Measurements from ENCODE around the gene CAPZB. TPM values are rescaled to one million over a fixed set of nuclear protein-coding genes. Genes with fewer than 3 reads are reported as not detected.

The CAPZB gene
- polyA plus RNA-seq, 1 experiment: 312 TPM

GRCh38 chr1:19416145-19416544 is 69.2 kb downstream of the CAPZB start:
- Histone ChIP-seq H3K27ac (ENCODE audit: low read depth, low read length) (no peak overlapping the region), H3K27me3 (ENCODE audit: control insufficient read depth, insufficient read depth, low read length) (no peaks in the 10 kb centered on the region), H3K9me3 (ENCODE audit: control insufficient read depth, insufficient read depth, low read length) (no peaks in the 10 kb centered on the region), H3K4me3 (ENCODE audit: low read depth, low read length) (no peak overlapping the region)
- TF ChIP-seq CTCF (IDR thresholded peaks at IDR 0.05; ENCODE audit: low read depth, low read length): no peak
- DNase-seq (ENCODE audit: low read depth, low spot score): no peak
- ChIA-PET POLR2A (interaction anchor here (0.6 to 1.9 kb wide), 2 partner anchors 19 to 232 kb away, joined by 3 to 6 read pairs; no protein-coding TSS in a partner anchor), CTCF (interaction anchor here (1.3 to 2.5 kb wide), 2 partner anchors 10 to 17 kb away, joined by 4 to 8 read pairs; no protein-coding TSS in a partner anchor)

GRCh38 chr1:19414515-19415121 is 70.7 kb downstream of the CAPZB start:
- Histone ChIP-seq H3K27me3 (ENCODE audit: control insufficient read depth, insufficient read depth, low read length) (no peaks in the 10 kb centered on the region), H3K4me3 (ENCODE audit: low read depth, low read length) (no peak overlapping the region), H3K27ac (ENCODE audit: low read depth, low read length) (no peak overlapping the region), H3K9me3 (ENCODE audit: control insufficient read depth, insufficient read depth, low read length) (no peaks in the 10 kb centered on the region)
- POLR2A ChIA-PET: interaction anchor here (0.8 kb wide), 1 partner anchor 8 kb away, joined by 3 read pairs; no protein-coding TSS in a partner anchor
- DNase-seq (ENCODE audit: low read depth, low spot score): no peak
- TF ChIP-seq CTCF (IDR thresholded peaks at IDR 0.05; ENCODE audit: low read depth, low read length): no peak
- CTCF ChIA-PET: no interaction called here

DNA sequence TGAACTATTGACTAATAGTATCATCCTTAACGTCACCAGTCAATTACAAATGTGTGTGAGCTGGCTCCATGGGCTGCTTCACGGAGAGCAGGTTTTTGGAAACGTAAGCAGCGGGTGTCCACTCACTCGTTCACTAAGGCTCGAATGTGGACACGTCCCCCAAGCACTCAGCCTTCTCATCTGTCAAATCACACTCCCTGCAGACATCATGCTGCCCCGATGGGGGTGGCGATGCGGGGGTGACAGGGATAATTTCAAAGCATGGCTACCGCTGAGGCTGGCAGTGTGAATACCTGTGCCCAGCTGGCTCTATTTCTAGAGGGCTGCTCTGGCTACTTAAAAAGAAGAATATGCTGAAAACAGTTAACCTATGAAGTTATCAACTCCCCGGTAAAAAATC is 71.3 kb downstream of the CAPZB start:
- POLR2A ChIA-PET: interaction anchor here (0.8 kb wide), 1 partner anchor 8 kb away, joined by 3 read pairs; no protein-coding TSS in a partner anchor
- TF ChIP-seq CTCF (IDR thresholded peaks at IDR 0.05; ENCODE audit: low read depth, low read length): no peak
- CTCF ChIA-PET: interaction anchor here (1.5 to 2.0 kb wide), 2 partner anchors 15 to 23 kb away, joined by 4 to 5 read pairs; no protein-coding TSS in a partner anchor

DNA sequence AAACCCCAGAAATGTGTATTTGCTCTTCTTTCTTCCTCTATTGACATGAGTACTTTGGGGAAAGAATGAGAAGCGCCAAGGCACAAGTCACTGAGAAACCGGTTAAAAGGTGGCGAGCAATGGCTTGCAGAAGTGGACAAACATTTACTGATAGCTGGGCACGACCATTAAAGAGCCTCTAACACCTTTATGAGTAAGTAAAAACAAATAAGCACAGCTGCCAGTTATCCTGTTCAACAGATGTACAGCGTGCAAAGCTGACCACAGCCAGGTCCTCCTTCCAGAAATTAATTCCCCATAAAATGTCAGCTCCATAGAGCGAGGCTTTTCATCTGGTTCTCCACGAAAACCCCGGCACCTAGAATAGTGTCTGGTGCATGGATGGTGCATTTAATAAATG is 72.7 kb downstream of the CAPZB start:
- ChIA-PET CTCF (interaction anchor here (0.6 to 2.0 kb wide), 3 partner anchors 13 to 115 kb away, joined by 3 to 5 read pairs (median 4); no protein-coding TSS in a partner anchor), POLR2A (no interaction called here)
- Histone ChIP-seq H3K27me3 (ENCODE audit: control insufficient read depth, insufficient read depth, low read length) (no peaks in the 10 kb centered on the region), H3K4me3 (ENCODE audit: low read depth, low read length) (no peak overlapping the region), H3K27ac (ENCODE audit: low read depth, low read length) (no peak overlapping the region), H3K9me3 (ENCODE audit: control insufficient read depth, insufficient read depth, low read length) (no peaks in the 10 kb centered on the region)
- DNase-seq (ENCODE audit: low read depth, low spot score): no peak
- no peak for TF ChIP-seq CTCF (IDR thresholded peaks at IDR 0.05; ENCODE audit: low read depth, low read length)

More for the DNA sequence above, 71.3 kb downstream of the CAPZB start:
- Histone ChIP-seq H3K4me3 (ENCODE audit: low read depth, low read length) (no peak overlapping the region), H3K9me3 (ENCODE audit: control insufficient read depth, insufficient read depth, low read length) (no peaks in the 10 kb centered on the region), H3K27ac (ENCODE audit: low read depth, low read length) (no peak overlapping the region), H3K27me3 (ENCODE audit: control insufficient read depth, insufficient read depth, low read length) (no peaks in the 10 kb centered on the region)
- no peak for DNase-seq (ENCODE audit: low read depth, low spot score)

GRCh38 chr1:19411612-19412011 is 73.7 kb downstream of the CAPZB start:
- POLR2A ChIA-PET: no interaction called here
- CTCF ChIA-PET: interaction anchor here (1.3 kb wide), 1 partner anchor 21 kb away, joined by 4 read pairs; no protein-coding TSS in a partner anchor
- H3K27me3 ChIP-seq (ENCODE audit: control insufficient read depth, insufficient read depth, low read length): no peaks in the 10 kb centered on the region
- DNase-seq (ENCODE audit: low read depth, low spot score): no peak
- no peak for TF ChIP-seq CTCF (IDR thresholded peaks at IDR 0.05; ENCODE audit: low read depth, low read length)
- H3K27ac ChIP-seq (ENCODE audit: low read depth, low read length): no peak overlapping the region
- no peaks in the 10 kb centered on the region for H3K9me3 ChIP-seq (ENCODE audit: control insufficient read depth, insufficient read depth, low read length)
- no peak overlapping the region for H3K4me3 ChIP-seq (ENCODE audit: low read depth, low read length)
